CD4-positive, alpha-beta T cell (primary cell): Measurements from ENCODE around the gene OPN3. TPM values are rescaled to one million over a fixed set of nuclear protein-coding genes. Genes with fewer than 3 reads are reported as not detected.
A peak's percentile ranks its signal among the peaks of the same experiment; 100 is the strongest.

ENCODE experiments used
- ATAC-seq: fragments of 200-7000 bp; cut with Tn5 transposase; one replicate; pipeline ENCODE4 v1.10.0; 2022; ENCODE audit warnings: mild to moderate bottlenecking; ENCODE audit not compliant: poor library complexity
- CTCF ChIA-PET: fragments of 350-600 bp; sonication (Branson Sonifier 250); formaldehyde crosslinking; loops from one replicate; lab custom pipeline; 2021; ENCODE audit warnings: antibody characterized with exemption, inconsistent platforms; lab: Charles Lee
- POLR2A ChIA-PET: fragments of 350-600 bp; sonication (Branson Sonifier 250); formaldehyde crosslinking; loops from one replicate; lab custom pipeline; 2021; ENCODE audit warnings: antibody characterized with exemption, inconsistent platforms; lab: Charles Lee
- DNase-seq, 14 experiments: peaks; one replicate each; pipeline ENCODE4 v3.0.0-alpha.2; 2013 to 2020; ENCODE audit warnings: mixed read lengths in 2 of 14
- H3K27ac ChIP-seq, 2 donors: one replicate each; pipeline versions ENCODE4 v1.5.1 to v1.7.0; 2013; ENCODE audit warnings: low read length in 2 of 2, low read depth in 1 of 2, mild to moderate bottlenecking in 1 of 2
- H3K27me3 ChIP-seq, 2 experiments: 1 replicate in 1 of 2; 2 replicates in 1 of 2; pipeline versions ENCODE4 v1.6.1 to v1.7.0; 2013; ENCODE audit warnings: low read length in 2 of 2, control low read depth in 1 of 2, mild to moderate bottlenecking in 1 of 2, moderate library complexity in 1 of 2; ENCODE audit not compliant: insufficient read depth in 2 of 2, control insufficient read depth in 1 of 2
- H3K36me3 ChIP-seq: one replicate; pipeline ENCODE4 v1.6.1; 2013; ENCODE audit warnings: low read length, control low read depth; ENCODE audit not compliant: insufficient read depth
- H3K4me1 ChIP-seq: one replicate; pipeline ENCODE4 v1.6.1; 2013; ENCODE audit warnings: low read length, control low read depth; ENCODE audit not compliant: insufficient read depth
- H3K4me3 ChIP-seq: one replicate; pipeline ENCODE4 v1.5.1; 2013; ENCODE audit warnings: mild to moderate bottlenecking, low read length, moderate library complexity
- H3K9me3 ChIP-seq, 2 experiments: 1 replicate in 1 of 2; 2 replicates in 1 of 2; pipeline versions ENCODE4 v1.6.1 to v1.7.0; 2013; ENCODE audit warnings: low read length in 2 of 2, mild to moderate bottlenecking in 2 of 2, control low read depth in 1 of 2, moderate library complexity in 1 of 2; ENCODE audit not compliant: control insufficient read depth in 1 of 2, insufficient read depth in 1 of 2
- H3K27ac Mint-ChIP-seq: one replicate; pipeline ENCODE4 v1.8.0; 2020; ENCODE audit warnings: mixed read lengths
- H3K27me3 Mint-ChIP-seq: one replicate; pipeline ENCODE4 v1.8.0; 2021; ENCODE audit warnings: mixed read lengths
- H3K36me3 Mint-ChIP-seq: one replicate; pipeline ENCODE4 v1.8.0; 2021; ENCODE audit warnings: low read depth, mixed read lengths
- H3K4me1 Mint-ChIP-seq: one replicate; pipeline ENCODE4 v1.8.0; 2021; ENCODE audit warnings: low read depth, mixed read lengths
- H3K4me3 Mint-ChIP-seq: one replicate; pipeline ENCODE4 v1.8.0; 2020; ENCODE audit warnings: mild to moderate bottlenecking, mixed read lengths
- H3K9me3 Mint-ChIP-seq: one replicate; pipeline ENCODE4 v1.8.0; 2020; ENCODE audit warnings: mixed read lengths
- intact Hi-C, 2 experiments: fragments of 100-400 bp; cut with DNase I in 1 of 2; cut with micrococcal nuclease in 1 of 2; formaldehyde crosslinking; loops; one replicate each; pipeline versions ENCODE4 v1.15.1 to v1.9.0; 2023 to 2025; cut with DNase I, micrococcal nuclease
- total RNA-seq, 174 experiments: library from RNA in 2 of 174; stranded (reverse) in 2 of 174; gene quantifications; one replicate each; pipeline ENCODE4 v1.2.3 and lab custom pipeline; 2021 to 2026
- TF ChIP-seq, protein P1 (sequence below): fragments of 200-600 bp; IDR thresholded peaks from one replicate; pipeline ENCODE4 v1.8.0; 2022; ENCODE audit warnings: antibody characterized with exemption, mild to moderate bottlenecking

OPN3 gene
- total RNA-seq, 2 experiments from 2014 or later = 1.9 to 2.3 TPM

DNA sequence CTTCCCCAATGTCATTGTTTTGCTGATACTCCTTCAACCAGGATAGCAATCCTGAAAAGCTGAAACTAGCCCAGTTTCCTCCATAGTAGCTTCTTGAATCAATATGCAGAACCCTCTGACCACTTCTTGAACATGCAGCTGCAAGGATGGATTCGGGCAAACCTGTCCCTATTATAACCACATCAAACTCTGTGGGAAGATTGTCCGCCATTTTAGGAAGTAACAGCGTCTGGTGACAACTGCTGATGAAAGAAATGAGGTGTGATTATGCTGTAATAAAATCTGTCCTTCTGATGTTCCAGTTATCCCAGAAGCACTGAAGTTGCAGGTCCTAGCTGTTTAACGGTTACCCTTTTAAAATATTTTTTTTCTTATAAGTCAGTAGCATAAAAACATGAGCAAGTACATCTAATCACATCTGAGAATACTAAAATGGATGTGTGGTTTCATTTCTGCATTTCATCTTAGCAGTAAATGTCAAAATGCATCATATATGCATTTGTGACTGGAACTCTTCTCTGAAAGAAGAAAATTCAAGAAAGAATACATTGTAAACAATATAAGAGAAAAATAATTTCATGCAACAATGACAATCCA, 4.5 kb downstream of the OPN3 start:
- peaks cover 51% of the 10 kb centered on the region for H3K4me1 Mint-ChIP-seq
- ATAC-seq (no peak), DNase-seq (no peak)
- Histone ChIP-seq H3K27me3 (no peaks in the 10 kb centered on the region), H3K36me3 (peaks cover 5% of the 10 kb centered on the region), H3K27ac (no peak overlapping the region), H3K4me1 (peaks cover 14% of the 10 kb centered on the region), H3K9me3 (no peaks in the 10 kb centered on the region), H3K4me3 (no peak overlapping the region)
- H3K27me3 Mint-ChIP-seq = no peaks in the 10 kb centered on the region
- H3K27ac Mint-ChIP-seq = no peak overlapping the region
- intact Hi-C loops = loop anchor here in 1 of 2 experiments (5.0 kb wide), 1 partner anchor 1617 kb away; no protein-coding TSS in a partner anchor
- H3K9me3 Mint-ChIP-seq = no peaks in the 10 kb centered on the region
- TF ChIP-seq, protein P1, sequence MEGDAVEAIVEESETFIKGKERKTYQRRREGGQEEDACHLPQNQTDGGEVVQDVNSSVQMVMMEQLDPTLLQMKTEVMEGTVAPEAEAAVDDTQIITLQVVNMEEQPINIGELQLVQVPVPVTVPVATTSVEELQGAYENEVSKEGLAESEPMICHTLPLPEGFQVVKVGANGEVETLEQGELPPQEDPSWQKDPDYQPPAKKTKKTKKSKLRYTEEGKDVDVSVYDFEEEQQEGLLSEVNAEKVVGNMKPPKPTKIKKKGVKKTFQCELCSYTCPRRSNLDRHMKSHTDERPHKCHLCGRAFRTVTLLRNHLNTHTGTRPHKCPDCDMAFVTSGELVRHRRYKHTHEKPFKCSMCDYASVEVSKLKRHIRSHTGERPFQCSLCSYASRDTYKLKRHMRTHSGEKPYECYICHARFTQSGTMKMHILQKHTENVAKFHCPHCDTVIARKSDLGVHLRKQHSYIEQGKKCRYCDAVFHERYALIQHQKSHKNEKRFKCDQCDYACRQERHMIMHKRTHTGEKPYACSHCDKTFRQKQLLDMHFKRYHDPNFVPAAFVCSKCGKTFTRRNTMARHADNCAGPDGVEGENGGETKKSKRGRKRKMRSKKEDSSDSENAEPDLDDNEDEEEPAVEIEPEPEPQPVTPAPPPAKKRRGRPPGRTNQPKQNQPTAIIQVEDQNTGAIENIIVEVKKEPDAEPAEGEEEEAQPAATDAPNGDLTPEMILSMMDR = no peak
- CTCF ChIA-PET = interaction anchor here (1.2 kb wide), 1 partner anchor 8 kb away, joined by 3 read pairs; no protein-coding TSS in a partner anchor
- POLR2A ChIA-PET = no interaction called here
- peaks cover 18% of the 10 kb centered on the region for H3K36me3 Mint-ChIP-seq
- no peak overlapping the region for H3K4me3 Mint-ChIP-seq

DNA sequence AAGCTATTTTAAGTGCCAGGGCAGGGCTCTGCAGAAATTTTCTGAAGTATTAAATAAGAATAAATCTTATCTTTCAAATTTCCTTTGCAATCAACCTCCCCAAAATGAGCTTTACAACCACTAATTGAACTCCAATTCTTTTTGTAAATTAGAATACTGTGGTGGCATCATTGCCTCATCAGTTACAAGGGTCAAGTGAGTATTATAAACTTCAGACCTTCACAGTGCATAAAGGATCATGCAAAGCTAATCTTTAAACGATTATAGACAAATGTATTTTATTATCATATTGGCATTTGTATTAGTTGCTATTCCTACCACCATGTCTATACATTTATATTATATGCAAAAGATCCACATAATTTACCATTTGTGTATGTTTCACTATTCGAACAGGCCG, 7.2 kb downstream of the OPN3 start:
- Histone ChIP-seq H3K27ac (no peak overlapping the region), H3K27me3 (no peaks in the 10 kb centered on the region), H3K4me3 (no peak overlapping the region), H3K36me3 (peaks cover 5% of the 10 kb centered on the region), H3K4me1 (peaks cover 3% of the 10 kb centered on the region), H3K9me3 (no peaks in the 10 kb centered on the region)
- H3K4me3 Mint-ChIP-seq = no peak overlapping the region
- intact Hi-C loops = no loop called here
- H3K27ac Mint-ChIP-seq = no peak overlapping the region
- TF ChIP-seq, protein P1 = no peak
- ATAC-seq (no peak), DNase-seq (no peak)
- peaks cover 18% of the 10 kb centered on the region for H3K36me3 Mint-ChIP-seq
- ChIA-PET POLR2A (interaction anchor here (0.8 to 0.9 kb wide), 2 partner anchors 11 to 29 kb away, joined by 3 to 4 read pairs; no protein-coding TSS in a partner anchor), CTCF (interaction anchor here (1.2 to 1.9 kb wide), 2 partner anchors 15 to 22 kb away, joined by 3 to 9 read pairs; no protein-coding TSS in a partner anchor)
- H3K27me3 Mint-ChIP-seq = no peaks in the 10 kb centered on the region
- no peaks in the 10 kb centered on the region for H3K9me3 Mint-ChIP-seq
- peaks cover 40% of the 10 kb centered on the region for H3K4me1 Mint-ChIP-seq

DNA sequence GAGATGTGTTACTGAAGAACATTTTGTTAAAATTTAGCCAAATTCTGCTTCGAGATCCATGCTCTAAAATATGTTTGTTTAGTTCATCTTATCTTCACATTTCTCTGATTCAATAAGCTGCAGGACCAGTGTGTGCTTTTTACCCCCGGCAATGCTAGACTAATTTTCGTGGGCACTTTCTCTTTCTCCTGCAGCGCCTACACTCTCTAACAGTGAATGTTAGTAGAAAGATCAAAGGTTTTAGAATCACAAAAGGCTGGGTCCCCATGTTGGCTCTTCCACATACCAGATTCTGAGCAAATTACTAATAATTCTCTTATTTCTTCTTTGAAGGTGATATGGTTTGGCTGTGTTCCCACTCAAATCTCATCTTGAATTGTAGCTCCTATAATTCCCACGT, 8.5 kb downstream of the OPN3 start:
- peaks cover 18% of the 10 kb centered on the region for H3K36me3 Mint-ChIP-seq
- peaks cover 36% of the 10 kb centered on the region for H3K4me1 Mint-ChIP-seq
- DNase-seq (no peak), ATAC-seq (no peak)
- H3K27me3 ChIP-seq = no peaks in the 10 kb centered on the region
- ChIA-PET CTCF (no interaction called here), POLR2A (no interaction called here)
- H3K27me3 Mint-ChIP-seq = no peaks in the 10 kb centered on the region
- no peaks in the 10 kb centered on the region for H3K9me3 ChIP-seq
- H3K4me1 ChIP-seq = peaks cover 2% of the 10 kb centered on the region
- intact Hi-C loops = no loop called here
- no peak overlapping the region for H3K27ac ChIP-seq
- no peak overlapping the region for H3K4me3 ChIP-seq
- H3K36me3 ChIP-seq = peaks cover 5% of the 10 kb centered on the region
- peak overlapping the region; percentile 74 for H3K27ac Mint-ChIP-seq
- no peaks in the 10 kb centered on the region for H3K9me3 Mint-ChIP-seq
- peak overlapping the region; percentile 66 for H3K4me3 Mint-ChIP-seq
- TF ChIP-seq, protein P1 = no peak
